Spleen (tissue), 11 donors: Measurements from ENCODE around the gene PPP1R1B. TPM values are rescaled to one million over a fixed set of nuclear protein-coding genes. Genes with fewer than 3 reads are reported as not detected.

Source experiments
- DNase-seq: peaks from one replicate; pipeline ENCODE4 v3.0.0-alpha.2; 2020
- H3K27ac ChIP-seq, 8 donors: fragments of 200-600 bp; sonication (generic) in 7 of 8; 1 replicate in 4 of 8; 2 replicates in 4 of 8; pipeline versions ENCODE4 v1.5.0 to v1.8.0; 2016 to 2021; ENCODE audit warnings: inconsistent platforms in 4 of 8, mild to moderate bottlenecking in 4 of 8, moderate library complexity in 1 of 8
- H3K27me3 ChIP-seq, 7 donors: fragments of 200-600 bp; sonication (generic) in 6 of 7; replicated peaks in 1 of 7; 1 replicate in 4 of 7; 2 replicates in 3 of 7; pipeline versions ENCODE4 v1.5.0 to v1.8.0; 2016 to 2021; ENCODE audit warnings: inconsistent platforms in 3 of 7, mild to moderate bottlenecking in 1 of 7
- H3K36me3 ChIP-seq, 6 donors: fragments of 200-600 bp; sonication (generic) in 5 of 6; 1 replicate in 4 of 6; 2 replicates in 2 of 6; pipeline versions ENCODE4 v1.5.0 to v1.8.0; 2016 to 2021; ENCODE audit warnings: inconsistent platforms in 2 of 6
- H3K4me1 ChIP-seq, 6 donors: fragments of 200-600 bp; sonication (generic) in 5 of 6; 1 replicate in 3 of 6; 2 replicates in 3 of 6; pipeline versions ENCODE4 v1.5.0 to v1.8.0; 2016 to 2021; ENCODE audit warnings: inconsistent platforms in 3 of 6
- H3K4me3 ChIP-seq, 8 donors: fragments of 200-600 bp; sonication (generic) in 7 of 8; 1 replicate in 4 of 8; 2 replicates in 4 of 8; pipeline versions ENCODE4 v1.5.0 to v1.8.0; 2016 to 2021; ENCODE audit warnings: inconsistent platforms in 4 of 8, mild to moderate bottlenecking in 4 of 8, moderate library complexity in 2 of 8
- H3K9me3 ChIP-seq, 8 donors: fragments of 200-600 bp; sonication (generic) in 7 of 8; 1 replicate in 4 of 8; 2 replicates in 4 of 8; pipeline versions ENCODE4 v1.5.0 to v1.8.0; 2016 to 2021; ENCODE audit warnings: inconsistent platforms in 4 of 8
- POLR2A ChIP-seq, 3 donors: fragments of 450-650 bp; IDR thresholded peaks; one replicate each; pipeline ENCODE4 v1.5.1; 2017; ENCODE audit warnings: antibody characterized with exemption in 3 of 3, mild to moderate bottlenecking in 1 of 3
- POLR2AphosphoS5 ChIP-seq, 3 donors: sonication (generic); formaldehyde crosslinking; IDR thresholded peaks; one replicate each; pipeline ENCODE4 v1.5.1; 2017; ENCODE audit warnings: antibody characterized with exemption in 3 of 3
- WGBS, 5 donors: extraction: QIAGEN DNeasy Blood & Tissue Kit in 3 of 5; methylation state at CpG; one replicate each; pipeline versions ENCODE4 v1.1.5 to v1.1.7; 2013 to 2018; 5-methylcytosine and 5-hydroxymethylcytosine counted together
- intact Hi-C: fragments of 100-400 bp; cut with DNase I; formaldehyde crosslinking; loops from one replicate; pipeline ENCODE4 v1.15.0; 2023; ENCODE audit warnings: low total_unique reads
- polyA plus RNA-seq, 3 donors: library from polyadenylated mRNA; stranded (reverse); fragments of 200-250 nt; gene quantifications; one replicate each; pipeline ENCODE4 v1.2.1, GENCODE V29; 2013
- total RNA-seq, 7 donors: library from RNA; depleted of rRNA in 3 of 7; stranded (reverse); fragments of >200 nt in 3 of 7; fragmentation: NEBNext Ultra II Directional in 4 of 7; extraction: Animal tissue kit (Norgen Biotek cat#: 25700) in 4 of 7; gene quantifications; one replicate each; pipeline versions ENCODE4 v1.1.0 to v1.2.1, GENCODE V29; 2016 to 2021
- TF ChIP-seq, protein P1 (sequence below), 11 experiments: fragments of 200-600 bp in 7 of 11; fragments of 450-650 bp in 4 of 11; sonication (generic) in 4 of 11; IDR thresholded peaks in 8 of 11; conservative IDR thresholded peaks in 3 of 11; 1 replicate in 7 of 11; 2 replicates in 4 of 11; pipeline versions ENCODE4 v1.4.0 to v1.8.0; 2016 to 2021; ENCODE audit warnings: antibody characterized with exemption in 11 of 11, inconsistent platforms in 4 of 11, mild to moderate bottlenecking in 1 of 11
- donor health status: healthy with polysubstance abuse.
- donor health status: DM: no; HTN: no; CAD: no; lungs with moderate emphysema.
- donor health status: DM: no; HTN: no; CAD: no.
- donor health status: Bipolar disorder and iron deficiency.
- donor health status: healthy.
- donor health status: DM: no; HTN: no; CAD: no.
- donor health status: DM: yes; HTN: yes; CAD: no.

Gene PPP1R1B
- total and polyA plus RNA-seq, 10 donors: 0.06 to 0.26 TPM; not detected in 8

DNA sequence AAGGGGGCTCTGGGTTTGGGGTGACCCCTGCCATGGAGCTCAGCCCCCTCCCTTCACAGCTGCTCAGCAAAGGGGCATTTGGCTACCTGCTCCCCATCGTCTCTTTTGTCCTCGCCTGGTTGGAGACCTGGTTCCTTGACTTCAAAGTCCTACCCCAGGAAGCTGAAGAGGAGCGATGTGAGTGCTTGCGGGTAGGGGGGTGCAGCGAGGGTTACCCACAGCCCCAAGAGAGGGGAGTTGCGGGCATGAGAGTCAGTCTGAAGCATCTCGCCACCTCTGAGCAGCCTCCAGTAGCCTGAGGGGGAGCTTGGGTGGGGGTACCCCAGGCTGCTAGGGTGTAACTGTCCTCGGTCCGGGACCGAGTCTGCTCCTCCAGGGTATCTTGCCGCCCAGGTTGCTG lies 31.6 kb downstream of the PPP1R1B start:
- Histone ChIP-seq H3K9me3 (no peaks in the 10 kb centered on the region), H3K27me3 (no peaks in the 10 kb centered on the region), H3K4me1 (peaks cover 0 to 81% (median 30%) of the 10 kb centered on the region in 6 donors), H3K36me3 (peaks cover 3 to 100% (median 68%) of the 10 kb centered on the region in 6 donors), H3K4me3 (no peak overlapping the region), H3K27ac (peak overlapping the region in 3 of 8 donors; percentile 76 to 85 (median 76))
- TF ChIP-seq POLR2AphosphoS5 (IDR thresholded peaks at IDR 0.05) (no peak), POLR2A (IDR thresholded peaks at IDR 0.05) (no peak)
- TF ChIP-seq, protein P1, sequence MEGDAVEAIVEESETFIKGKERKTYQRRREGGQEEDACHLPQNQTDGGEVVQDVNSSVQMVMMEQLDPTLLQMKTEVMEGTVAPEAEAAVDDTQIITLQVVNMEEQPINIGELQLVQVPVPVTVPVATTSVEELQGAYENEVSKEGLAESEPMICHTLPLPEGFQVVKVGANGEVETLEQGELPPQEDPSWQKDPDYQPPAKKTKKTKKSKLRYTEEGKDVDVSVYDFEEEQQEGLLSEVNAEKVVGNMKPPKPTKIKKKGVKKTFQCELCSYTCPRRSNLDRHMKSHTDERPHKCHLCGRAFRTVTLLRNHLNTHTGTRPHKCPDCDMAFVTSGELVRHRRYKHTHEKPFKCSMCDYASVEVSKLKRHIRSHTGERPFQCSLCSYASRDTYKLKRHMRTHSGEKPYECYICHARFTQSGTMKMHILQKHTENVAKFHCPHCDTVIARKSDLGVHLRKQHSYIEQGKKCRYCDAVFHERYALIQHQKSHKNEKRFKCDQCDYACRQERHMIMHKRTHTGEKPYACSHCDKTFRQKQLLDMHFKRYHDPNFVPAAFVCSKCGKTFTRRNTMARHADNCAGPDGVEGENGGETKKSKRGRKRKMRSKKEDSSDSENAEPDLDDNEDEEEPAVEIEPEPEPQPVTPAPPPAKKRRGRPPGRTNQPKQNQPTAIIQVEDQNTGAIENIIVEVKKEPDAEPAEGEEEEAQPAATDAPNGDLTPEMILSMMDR (IDR thresholded peaks at IDR 0.05 in 8 of 11, conservative IDR thresholded peaks at IDR 0.05 in 3 of 11): no peak
- 74 to 93% (median 85%) methylated on average over 6 to 11 of the region's 11 CpGs for WGBS, 5 donors
- intact Hi-C loops: no loop called here
- DNase-seq: peak; percentile 56

DNA sequence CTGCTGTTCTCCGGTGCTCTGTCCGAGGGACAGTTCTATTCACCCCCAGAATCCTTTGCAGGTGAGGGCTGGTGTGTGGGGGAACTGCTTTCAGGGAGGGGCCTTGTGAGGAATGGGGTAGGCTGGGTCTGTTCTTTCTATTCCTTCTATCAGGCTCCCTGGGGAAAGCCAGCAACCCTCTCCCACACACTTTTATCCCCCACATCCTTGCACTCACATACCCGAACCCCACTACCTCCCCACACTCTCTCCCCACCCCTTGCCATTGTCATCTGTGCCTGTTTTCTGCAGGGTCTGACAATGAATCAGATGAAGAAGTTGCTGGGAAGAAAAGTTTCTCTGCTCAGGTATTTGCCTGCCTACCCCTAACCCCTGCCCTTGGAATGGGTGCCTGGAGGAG lies 32.0 kb downstream of the PPP1R1B start:
- Histone ChIP-seq H3K27ac (peak overlapping the region in 6 of 8 donors; percentile 20 to 85 (median 70)), H3K36me3 (peaks cover 3 to 100% (median 68%) of the 10 kb centered on the region in 6 donors), H3K9me3 (no peaks in the 10 kb centered on the region), H3K27me3 (no peaks in the 10 kb centered on the region), H3K4me3 (no peak overlapping the region), H3K4me1 (peaks cover 0 to 78% (median 28%) of the 10 kb centered on the region in 6 donors)
- 81 to 96% (median 86%) methylated on average over 3 of the region's 3 CpGs for WGBS, 5 donors
- TF ChIP-seq POLR2AphosphoS5 (IDR thresholded peaks at IDR 0.05) (no peak), POLR2A (IDR thresholded peaks at IDR 0.05) (no peak)
- TF ChIP-seq, protein P1 (IDR thresholded peaks at IDR 0.05 in 8 of 11, conservative IDR thresholded peaks at IDR 0.05 in 3 of 11): no peak
- intact Hi-C loops: no loop called here
- DNase-seq: no peak

- 40 to 50% (median 41%) methylated on average over 14 to 15 of the region's 15 CpGs for WGBS, 5 donors
- Histone ChIP-seq H3K4me3 (no peak overlapping the region), H3K27me3 (no peaks in the 10 kb centered on the region), H3K36me3 (peaks cover 3 to 99% (median 67%) of the 10 kb centered on the region in 6 donors), H3K9me3 (no peaks in the 10 kb centered on the region), H3K4me1 (peaks cover 0 to 71% (median 25%) of the 10 kb centered on the region in 6 donors), H3K27ac (peak overlapping the region in 6 of 8 donors; percentile 20 to 85 (median 70))
- intact Hi-C loops: no loop called here
- DNase-seq: peak; percentile 72
- peak in 2 of 3 donors; percentile 40 to 48 for TF ChIP-seq POLR2AphosphoS5 (IDR thresholded peaks at IDR 0.05)
- TF ChIP-seq POLR2A (IDR thresholded peaks at IDR 0.05): no peak
- TF ChIP-seq, protein P1 (IDR thresholded peaks at IDR 0.05 in 8 of 11, conservative IDR thresholded peaks at IDR 0.05 in 3 of 11): no peak
Measured at GRCh38 chr17:39659279-39660010, 32.7 kb downstream of the PPP1R1B start.

DNA sequence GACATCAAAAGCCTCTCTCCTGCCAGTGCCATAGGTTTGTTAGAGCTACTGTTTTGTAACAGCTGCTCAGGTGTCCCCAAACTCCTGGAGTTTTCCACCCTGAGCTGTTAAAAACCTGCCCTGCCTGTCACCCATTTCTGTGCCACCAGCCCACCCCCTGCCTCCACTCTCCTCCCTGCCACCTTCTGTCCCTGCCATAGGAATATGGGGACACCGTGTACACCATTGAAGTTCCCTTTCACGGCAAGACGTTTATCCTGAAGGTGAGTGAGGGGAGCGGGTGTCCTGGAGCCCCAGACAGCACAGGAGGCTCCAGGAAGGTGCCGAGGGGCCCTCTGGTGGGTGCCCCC lies 33.2 kb downstream of the PPP1R1B start:
- intact Hi-C loops: no loop called here
- H3K4me1 ChIP-seq: peaks cover 0 to 65% (median 25%) of the 10 kb centered on the region in 6 donors
- H3K27me3 ChIP-seq: peaks cover 0 to 4% (median 0%) of the 10 kb centered on the region in 7 donors
- WGBS, 5 donors: 62 to 74% (median 67%) methylated on average over 4 to 5 of the region's 5 CpGs
- DNase-seq: peak; percentile 46
- H3K27ac ChIP-seq: peak overlapping the region in 5 of 8 donors; percentile 48 to 85 (median 76)
- H3K4me3 ChIP-seq: no peak overlapping the region
- TF ChIP-seq, protein P1 (IDR thresholded peaks at IDR 0.05 in 8 of 11, conservative IDR thresholded peaks at IDR 0.05 in 3 of 11): no peak
- TF ChIP-seq POLR2AphosphoS5 (IDR thresholded peaks at IDR 0.05): no peak
- TF ChIP-seq POLR2A (IDR thresholded peaks at IDR 0.05): no peak
- no peaks in the 10 kb centered on the region for H3K9me3 ChIP-seq
- peaks cover 3 to 93% (median 65%) of the 10 kb centered on the region in 6 donors for H3K36me3 ChIP-seq
